Activated T-helper 2 cell treated with anti-CD3 and anti-CD28 coated beads, Interferon-gamma antibody, Interleukin-2, Interleukin-4, amounts not matched to agents 10 μg/mL and 5 μg/mL and 100 μg/mL, durations not matched to agents 14 hours and 24 hours and 36 hours (primary cell): ENCODE results near the gene A2ML1. TPM values are rescaled to one million over a fixed set of nuclear protein-coding genes. Genes with fewer than 3 reads are reported as not detected.
"Not testable (repeated sequence)": the region's sequence is repeated elsewhere in the genome, so short reads cannot be mapped to it uniquely, and the experiment has no call there.

Source experiments
- DNase-seq: peaks from one replicate; pipeline ENCODE4 v3.0.0; 2021; ENCODE audit warnings: low spot score
- H3K27ac Mint-ChIP-seq: one replicate; pipeline ENCODE4 v1.8.0; 2021; ENCODE audit warnings: mixed read lengths
- H3K27me3 Mint-ChIP-seq: one replicate; pipeline ENCODE4 v1.8.0; 2021; ENCODE audit warnings: low read depth, mixed read lengths
- H3K36me3 Mint-ChIP-seq: one replicate; pipeline ENCODE4 v1.8.0; 2021; ENCODE audit warnings: low read depth, mixed read lengths
- H3K4me1 Mint-ChIP-seq: one replicate; pipeline ENCODE4 v1.8.0; 2021; ENCODE audit warnings: low read depth, mixed read lengths
- H3K4me3 Mint-ChIP-seq: one replicate; pipeline ENCODE4 v1.8.0; 2021; ENCODE audit warnings: low read depth, mild to moderate bottlenecking, moderate library complexity, mixed read lengths
- H3K9me3 Mint-ChIP-seq: one replicate; pipeline ENCODE4 v1.8.0; 2021; ENCODE audit warnings: mixed read lengths
- intact Hi-C: fragments of 100-400 bp; cut with micrococcal nuclease; formaldehyde crosslinking; loops from one replicate; pipeline ENCODE4 v1.15.1; 2023
- total RNA-seq: library from RNA; stranded (reverse); gene quantifications from 2 replicates; pipeline ENCODE4 v1.2.3, GENCODE V29; 2022

The A2ML1 gene
- total RNA-seq, 1 donor from 2014 or later, result not detected

GRCh38 chr12:8886502-8887284, 64.3 kb downstream of the A2ML1 start:
- H3K4me1 Mint-ChIP-seq, result peaks cover 4% of the 10 kb centered on the region
- no peak overlapping the region for H3K4me3 Mint-ChIP-seq
- H3K27ac Mint-ChIP-seq, result no peak overlapping the region
- no peaks in the 10 kb centered on the region for H3K9me3 Mint-ChIP-seq
- H3K27me3 Mint-ChIP-seq, result peaks cover 7% of the 10 kb centered on the region
- no peak for DNase-seq
- intact Hi-C loops, result loop anchor here (10.0 kb wide), 1 partner anchor 342 kb away; the partner anchor contains the start of gene CLEC4E
- H3K36me3 Mint-ChIP-seq, result no peaks in the 10 kb centered on the region

DNA sequence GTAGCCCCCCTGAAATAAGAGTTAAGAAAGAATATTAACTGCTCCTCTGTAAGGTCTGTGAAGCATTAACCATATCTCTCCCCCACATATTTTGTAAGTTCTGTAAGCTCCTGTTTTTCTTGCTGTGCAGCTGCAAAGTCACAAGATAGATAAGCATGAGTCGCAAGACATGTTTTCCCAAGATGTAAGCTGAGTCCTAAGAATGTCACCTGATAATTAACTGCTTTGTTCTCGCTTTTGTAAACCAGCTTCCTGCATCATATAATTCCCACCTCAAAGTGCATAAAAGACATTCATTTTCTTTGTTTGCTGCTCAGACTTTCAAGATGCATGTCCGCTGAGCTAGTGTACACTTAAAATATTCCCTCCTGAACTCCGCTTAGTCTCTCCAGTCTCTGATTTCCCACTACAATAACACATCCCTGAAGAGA, 64.9 kb downstream of the A2ML1 start:
- Mint-ChIP-seq H3K4me1 (peaks cover 4% of the 10 kb centered on the region), H3K36me3 (no peaks in the 10 kb centered on the region), H3K27me3 (peaks cover 7% of the 10 kb centered on the region), H3K4me3 (no peak overlapping the region), H3K9me3 (no peaks in the 10 kb centered on the region), H3K27ac (no peak overlapping the region)
- DNase-seq, result no peak
- intact Hi-C loops, result loop anchor here (10.0 kb wide), 1 partner anchor 342 kb away; the partner anchor contains the start of gene CLEC4E

GRCh38 chr12:8890313-8891085, 68.1 kb downstream of the A2ML1 start:
- intact Hi-C loops, result loop anchor here (2.0 kb wide), 1 partner anchor 208 kb away; no protein-coding TSS in a partner anchor
- Mint-ChIP-seq H3K27me3 (peaks cover 14% of the 10 kb centered on the region), H3K4me1 (peaks cover 11% of the 10 kb centered on the region), H3K36me3 (no peaks in the 10 kb centered on the region), H3K4me3 (peak overlapping the region; percentile 78), H3K9me3 (no peaks in the 10 kb centered on the region), H3K27ac (no peak overlapping the region)
- DNase-seq, result peak; percentile 32

- H3K9me3 Mint-ChIP-seq, result no peaks in the 10 kb centered on the region
- H3K4me1 Mint-ChIP-seq, result peaks cover 11% of the 10 kb centered on the region
- no peak overlapping the region for H3K27ac Mint-ChIP-seq
- peaks cover 18% of the 10 kb centered on the region for H3K27me3 Mint-ChIP-seq
- no peak overlapping the region for H3K4me3 Mint-ChIP-seq
- DNase-seq, result no peak
- intact Hi-C loops, result loop anchor here (2.0 kb wide), 1 partner anchor 209 kb away; no protein-coding TSS in a partner anchor
- no peaks in the 10 kb centered on the region for H3K36me3 Mint-ChIP-seq
Measured at GRCh38 chr12:8891976-8892375, 69.6 kb downstream of the A2ML1 start.

DNA sequence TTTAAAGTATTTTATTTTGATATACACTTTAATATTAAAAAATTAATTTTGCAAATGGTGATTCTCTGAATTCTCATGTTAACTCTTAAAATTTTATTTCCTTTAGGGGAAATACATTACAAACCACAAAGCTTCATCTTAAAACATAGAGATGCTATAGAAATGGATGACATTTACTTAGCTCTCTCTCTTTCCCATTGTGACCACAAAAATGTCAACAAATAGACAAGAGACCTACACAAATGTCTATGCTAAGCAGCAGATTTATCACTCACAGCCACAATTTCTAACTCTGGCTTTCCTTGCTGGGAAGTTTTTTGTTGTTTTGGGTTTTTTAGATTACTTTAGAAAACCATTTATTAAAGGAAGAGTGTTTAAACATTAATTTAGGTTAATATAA, 72.0 kb downstream of the A2ML1 start:
- Mint-ChIP-seq H3K9me3 (no peaks in the 10 kb centered on the region), H3K27ac (no peak overlapping the region), H3K27me3 (peaks cover 25% of the 10 kb centered on the region), H3K4me1 (peaks cover 11% of the 10 kb centered on the region), H3K4me3 (no peak overlapping the region), H3K36me3 (no peaks in the 10 kb centered on the region)
- DNase-seq, result no peak
- intact Hi-C loops, result loop anchor here (1.0 to 2.0 kb wide), 2 partner anchors 55 to 246 kb away; partner anchors contain the start of gene M6PR

DNA sequence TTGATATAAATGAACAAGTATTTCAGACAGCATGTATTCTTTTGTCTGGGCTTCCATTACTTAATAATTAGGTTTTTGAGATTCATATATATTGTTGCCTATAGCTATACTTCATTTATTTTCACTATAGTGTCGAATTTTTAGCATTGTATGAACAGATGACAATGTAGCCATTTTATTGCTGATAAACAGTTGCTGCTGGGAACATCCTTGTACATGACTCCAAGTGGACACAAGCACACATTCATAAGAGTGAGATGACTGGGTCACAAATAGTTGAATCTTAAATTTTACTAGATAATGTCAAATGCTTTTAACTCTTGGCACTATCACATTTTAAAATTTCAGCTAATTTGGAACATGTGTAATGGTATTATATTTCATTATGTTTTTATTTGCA, 72.6 kb downstream of the A2ML1 start:
- Mint-ChIP-seq H3K4me3 (no peak overlapping the region), H3K27ac (no peak overlapping the region), H3K9me3 (no peaks in the 10 kb centered on the region), H3K4me1 (peaks cover 11% of the 10 kb centered on the region), H3K27me3 (peaks cover 29% of the 10 kb centered on the region), H3K36me3 (no peaks in the 10 kb centered on the region)
- intact Hi-C loops, result loop anchor here (1.0 to 2.0 kb wide), 2 partner anchors 54 to 246 kb away; partner anchors contain the start of gene M6PR
- DNase-seq, result no peak

DNA sequence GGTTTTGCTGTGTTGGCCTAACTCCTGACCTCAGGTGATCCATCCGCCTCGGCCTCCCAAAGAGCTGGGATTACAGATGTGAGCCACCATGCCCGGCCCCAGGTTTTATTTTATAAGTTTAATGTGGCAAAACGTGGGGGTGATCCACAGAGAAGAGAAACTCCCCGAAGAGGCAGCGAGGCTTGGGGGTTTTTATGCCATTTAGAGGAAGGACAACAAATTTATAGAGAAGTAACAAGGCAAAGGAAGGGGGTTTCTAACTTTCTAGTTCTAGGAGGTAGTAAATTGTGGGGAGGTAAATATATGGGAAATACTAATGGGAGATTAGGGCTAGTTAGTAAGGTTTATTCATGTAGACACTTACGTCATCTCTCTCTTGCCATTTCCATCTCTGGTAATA, 74.7 kb downstream of the A2ML1 start:
- Mint-ChIP-seq H3K4me3 (no peak overlapping the region), H3K4me1 (peaks cover 7% of the 10 kb centered on the region), H3K9me3 (no peaks in the 10 kb centered on the region), H3K27ac (no peak overlapping the region), H3K36me3 (no peaks in the 10 kb centered on the region), H3K27me3 (peaks cover 26% of the 10 kb centered on the region)
- DNase-seq, result no peak
- intact Hi-C loops, result no loop called here

- no peak overlapping the region for H3K27ac Mint-ChIP-seq
- intact Hi-C loops, result no loop called here
- H3K4me3 Mint-ChIP-seq, result no peak overlapping the region
- peaks cover 2% of the 10 kb centered on the region for H3K4me1 Mint-ChIP-seq
- H3K27me3 Mint-ChIP-seq, result peaks cover 28% of the 10 kb centered on the region
- H3K36me3 Mint-ChIP-seq, result no peaks in the 10 kb centered on the region
- no peaks in the 10 kb centered on the region for H3K9me3 Mint-ChIP-seq
- no peak for DNase-seq
Measured at GRCh38 chr12:8899830-8900229, 77.4 kb downstream of the A2ML1 start.

DNA sequence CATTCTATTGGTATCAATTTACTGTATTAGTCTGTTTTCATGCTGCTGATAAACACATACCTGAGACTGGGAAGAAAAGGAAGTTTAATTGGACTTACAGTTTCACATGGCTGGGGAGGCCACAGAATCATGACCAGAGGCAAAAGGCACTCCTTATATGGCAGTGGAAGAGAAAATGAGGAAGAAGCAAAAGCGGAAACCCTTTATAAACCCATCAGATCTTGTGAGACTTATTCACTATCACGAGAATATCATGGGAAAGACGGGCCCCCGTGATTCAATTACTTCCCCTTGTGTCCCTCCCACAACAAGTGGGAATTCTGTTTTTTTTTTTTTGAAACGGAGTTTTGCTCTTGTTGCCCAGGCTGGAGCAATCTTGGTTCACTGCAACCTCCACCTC, 80.3 kb downstream of the A2ML1 start:
- intact Hi-C loops, H3K4me1 Mint-ChIP-seq, H3K36me3 Mint-ChIP-seq, H3K27ac Mint-ChIP-seq, H3K9me3 Mint-ChIP-seq, DNase-seq, H3K4me3 Mint-ChIP-seq: not testable (repeated sequence)
- peaks cover 18% of the 10 kb centered on the region for H3K27me3 Mint-ChIP-seq

DNA sequence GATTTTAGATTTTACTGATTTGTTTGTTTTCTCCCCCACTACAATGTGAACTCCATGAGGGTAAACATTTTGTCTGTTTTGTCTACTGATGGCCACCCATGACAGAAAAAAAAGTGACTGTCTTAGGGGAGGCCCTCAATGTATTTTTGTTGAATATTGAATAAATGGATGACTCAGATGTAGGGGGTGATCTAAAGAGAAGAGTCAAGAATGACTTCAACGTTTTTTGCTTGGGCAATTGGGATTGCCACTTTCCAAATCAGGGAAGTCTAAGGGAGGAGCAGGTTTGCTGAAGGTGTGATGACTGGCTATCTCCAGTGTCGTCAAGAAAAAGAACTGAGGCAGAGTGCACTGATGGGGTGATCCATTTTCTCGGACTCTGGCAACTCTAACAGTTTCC, 81.2 kb downstream of the A2ML1 start:
- intact Hi-C loops, result no loop called here
- Mint-ChIP-seq H3K27ac (no peak overlapping the region), H3K36me3 (no peaks in the 10 kb centered on the region), H3K4me1 (no peaks in the 10 kb centered on the region), H3K27me3 (peaks cover 18% of the 10 kb centered on the region), H3K9me3 (no peaks in the 10 kb centered on the region), H3K4me3 (no peak overlapping the region)
- no peak for DNase-seq

DNA sequence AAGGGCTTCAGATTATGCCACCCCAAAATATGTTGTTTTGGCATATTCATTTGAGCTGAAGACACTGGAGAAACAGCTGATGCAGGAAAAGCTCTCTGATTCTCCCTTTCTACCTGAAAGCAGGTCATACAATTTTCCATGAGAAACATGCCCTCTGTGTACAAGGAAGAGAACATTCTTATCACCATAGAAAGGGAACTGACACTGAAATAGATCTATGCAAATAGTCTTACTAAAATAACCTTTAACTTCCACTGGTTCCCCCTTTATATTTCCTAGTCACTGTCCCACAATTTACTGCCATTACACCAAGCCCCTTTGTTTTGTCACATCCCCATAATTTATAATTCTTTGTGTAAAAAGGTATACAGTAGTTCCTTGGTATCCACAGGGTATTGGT, 82.2 kb downstream of the A2ML1 start:
- Mint-ChIP-seq H3K36me3 (no peaks in the 10 kb centered on the region), H3K4me3 (no peak overlapping the region), H3K9me3 (no peaks in the 10 kb centered on the region), H3K4me1 (no peaks in the 10 kb centered on the region), H3K27ac (no peak overlapping the region), H3K27me3 (peaks cover 15% of the 10 kb centered on the region)
- intact Hi-C loops, result no loop called here
- DNase-seq, result no peak

DNA sequence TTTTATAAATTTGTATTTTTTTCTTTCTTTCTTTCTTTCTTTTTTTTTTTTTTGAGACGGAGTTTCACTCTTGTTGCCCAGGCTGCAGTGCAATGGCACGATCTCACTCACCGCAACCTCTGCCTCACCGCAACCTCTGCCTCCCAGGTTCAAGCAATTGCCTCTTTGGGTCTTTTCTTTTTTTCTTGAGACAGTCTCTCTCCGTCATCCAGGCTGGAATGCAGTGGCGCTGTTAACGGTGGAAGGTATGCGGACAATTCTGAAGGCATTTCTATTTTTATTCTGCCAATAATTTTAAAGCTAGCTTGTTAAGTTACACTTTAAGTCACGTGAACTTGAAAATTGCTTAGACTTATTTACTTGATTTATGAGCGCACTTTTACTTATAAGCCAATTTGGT, 83.1 kb downstream of the A2ML1 start:
- Mint-ChIP-seq H3K4me3 (no peak overlapping the region), H3K27me3 (peaks cover 11% of the 10 kb centered on the region), H3K9me3 (no peaks in the 10 kb centered on the region), H3K4me1 (no peaks in the 10 kb centered on the region), H3K36me3 (no peaks in the 10 kb centered on the region), H3K27ac (no peak overlapping the region)
- intact Hi-C loops, result no loop called here
- DNase-seq, result no peak
